GM12878 (cell line): ENCODE results near the gene COL26A1. TPM values are rescaled to one million over a fixed set of nuclear protein-coding genes. Genes with fewer than 3 reads are reported as not detected.

Experiments
- ATAC-seq: fragments of 200-7000 bp; cut with Tn5 transposase; 3 replicates; pipeline ENCODE4 v1.9.1; 2020; ENCODE audit warnings: mild to moderate bottlenecking, moderate library complexity
- BruUV-seq: library from RNA; stranded (reverse); fragments of 400-500 nt; replicated peaks from 2 replicates; lab custom pipeline; 2021; lab: Mats Ljungman, UMichigan
- CTCF ChIA-PET: fragments of 300-600 bp; sonication (Branson Sonifier 250); formaldehyde crosslinking; extraction: SDS; loops from one replicate; lab custom pipeline; 2021; ENCODE audit warnings: inconsistent platforms; lab: Yijun Ruan, JAX
- POLR2A ChIA-PET: fragments of 350-600 bp; formaldehyde crosslinking; extraction: SDS; loops from one replicate; lab custom pipeline; 2021; ENCODE audit warnings: inconsistent platforms; lab: Charles Lee
- RAD21 ChIA-PET: fragments of 300-600 bp; sonication (Branson Sonifier 250); formaldehyde crosslinking; loops from one replicate; lab custom pipeline; 2023; ENCODE audit warnings: antibody characterized with exemption; ENCODE audit not compliant: unreplicated experiment; lab: Charles Lee
- SMC1A ChIA-PET: fragments of 300-600 bp; sonication (Branson Sonifier 250); formaldehyde crosslinking; loops from one replicate; lab custom pipeline; 2023; ENCODE audit not compliant: unreplicated experiment, uncharacterized antibody; lab: Charles Lee
- DNase-seq: peaks from one replicate; pipeline ENCODE4 v3.0.0-alpha.2; 2011; ENCODE audit warnings: low read depth, low spot score
- FAIRE-seq: peaks from 3 replicates; lab custom pipeline; 2011; peaks lifted over from hg19 to GRCh38; lab: Jason Lieb, UNC
- H2AFZ ChIP-seq: 2 replicates; pipeline ENCODE4 v1.6.0; 2011; ENCODE audit warnings: low read depth, low read length, control low read depth; ENCODE audit not compliant: control insufficient read depth
- H3K27ac ChIP-seq: 2 replicates; pipeline ENCODE4 v1.5.1; 2011; ENCODE audit warnings: control low read depth; ENCODE audit not compliant: control insufficient read depth, insufficient read depth
- H3K27me3 ChIP-seq, 2 experiments: replicated peaks in 1 of 2; 2 replicates each; pipeline versions ENCODE4 v1.6.0 to v1.6.1; 2011; ENCODE audit warnings: low read length in 1 of 2; ENCODE audit not compliant: control insufficient read depth in 2 of 2, insufficient read depth in 2 of 2
- H3K36me3 ChIP-seq, 2 experiments: 2 replicates each; pipeline ENCODE4 v1.5.1; 2011; ENCODE audit warnings: low read length in 1 of 2; ENCODE audit not compliant: control insufficient read depth in 2 of 2, insufficient read depth in 2 of 2
- H3K4me1 ChIP-seq: 2 replicates; pipeline ENCODE4 v1.6.1; 2011; ENCODE audit warnings: mild to moderate bottlenecking, low read length, moderate library complexity, mixed read lengths; ENCODE audit not compliant: control insufficient read depth, insufficient read depth
- H3K4me2 ChIP-seq: 2 replicates; pipeline ENCODE4 v1.6.0; 2011; ENCODE audit warnings: control low read depth; ENCODE audit not compliant: control insufficient read depth, insufficient read depth
- H3K4me3 ChIP-seq: fragments of 200-600 bp; sonication (generic); 2 replicates; pipeline ENCODE4 v1.5.1; 2016
- H3K79me2 ChIP-seq: 2 replicates; pipeline ENCODE4 v1.6.0; 2011; ENCODE audit warnings: low read length; ENCODE audit not compliant: control insufficient read depth, insufficient read depth
- H3K9ac ChIP-seq: 2 replicates; pipeline ENCODE4 v1.8.0; 2011; ENCODE audit warnings: low read length, control low read depth, mixed read lengths; ENCODE audit not compliant: control insufficient read depth, insufficient read depth
- H3K9me3 ChIP-seq: replicated peaks from 3 replicates; pipeline ENCODE4 v1.5.1; 2011; ENCODE audit warnings: mild to moderate bottlenecking, low read length; ENCODE audit not compliant: control insufficient read depth, insufficient read depth
- H4K20me1 ChIP-seq: 2 replicates; pipeline ENCODE4 v1.6.0; 2011; ENCODE audit not compliant: control insufficient read depth, insufficient read depth
- CHD4 ChIP-seq: fragments of 200-600 bp; sonication (generic); IDR thresholded peaks from 2 replicates; pipeline ENCODE4 v1.6.1; 2016; ENCODE audit warnings: mild to moderate bottlenecking
- GABPA ChIP-seq: IDR thresholded peaks from 2 replicates; pipeline ENCODE4 v1.6.1; 2014; ENCODE audit warnings: antibody characterized with exemption, low read depth, mild to moderate bottlenecking, inconsistent platforms
- NR2F1 ChIP-seq: fragments of 450-650 bp; conservative IDR thresholded peaks from 2 replicates; pipeline ENCODE4 v1.6.1; 2017; ENCODE audit warnings: mild to moderate bottlenecking
- WGBS: methylation state at CpG from one replicate; pipeline ENCODE4 v1.1.6; 2016; ENCODE audit warnings: low lambda C conversion rate; ENCODE audit not compliant: insufficient replicate concordance, insufficient coverage; ENCODE audit errors: missing lambda C conversion rate; 5-methylcytosine and 5-hydroxymethylcytosine counted together
- in situ Hi-C: fragments of 300-500 bp; cut with MboI; formaldehyde crosslinking; loops from 9 replicates; pipeline ENCODE4 v1.14.3; 2018; ENCODE audit warnings: mixed read lengths
- intact Hi-C: fragments of 100-400 bp; cut with micrococcal nuclease; formaldehyde crosslinking; loops from one replicate; pipeline ENCODE4 v1.14.2; 2022; ENCODE audit not compliant: unreplicated experiment
- polyA plus RNA-seq, 11 experiments: library from polyadenylated mRNA; depleted of rRNA in 4 of 11; unstranded in 6 of 11; stranded (reverse) in 5 of 11; fragments of >200 nt; fragmentation: Nextera tagmentation in 4 of 11; fragmentation: Illumina TruSeq in 1 of 11; extraction: Ambion mirVana in 4 of 11; extraction: Trizol in 1 of 11; gene quantifications; 1 replicate in 1 of 11; 2 replicates in 10 of 11; pipeline versions ENCODE4 v1.2.1 to v1.2.3, GENCODE V29; 2011 to 2016; ENCODE audit warnings: inconsistent platforms in 2 of 11, missing spikeins in 2 of 11, low read depth in 1 of 11
- total RNA-seq, 4 experiments: library from RNA; depleted of rRNA in 3 of 4; stranded (reverse); fragments of >200 nt in 3 of 4; fragmentation: Illumina TruSeq in 1 of 4; extraction: Trizol in 1 of 4; gene quantifications; 2 replicates each; pipeline versions ENCODE4 v1.2.1 to v1.2.3, GENCODE V29; 2013 to 2021
- TF ChIP-seq, protein P1 (sequence below): fragments of 450-650 bp; conservative IDR thresholded peaks from 2 replicates; pipeline ENCODE4 v1.6.1; 2017; ENCODE audit warnings: mild to moderate bottlenecking, moderate library complexity

The COL26A1 gene
- total and polyA plus RNA-seq, 10 of the 15 experiments (the other 5 are each of a cell fraction or from before 2014, with no cell fraction given) = 0.08 TPM; not detected in 9

DNA sequence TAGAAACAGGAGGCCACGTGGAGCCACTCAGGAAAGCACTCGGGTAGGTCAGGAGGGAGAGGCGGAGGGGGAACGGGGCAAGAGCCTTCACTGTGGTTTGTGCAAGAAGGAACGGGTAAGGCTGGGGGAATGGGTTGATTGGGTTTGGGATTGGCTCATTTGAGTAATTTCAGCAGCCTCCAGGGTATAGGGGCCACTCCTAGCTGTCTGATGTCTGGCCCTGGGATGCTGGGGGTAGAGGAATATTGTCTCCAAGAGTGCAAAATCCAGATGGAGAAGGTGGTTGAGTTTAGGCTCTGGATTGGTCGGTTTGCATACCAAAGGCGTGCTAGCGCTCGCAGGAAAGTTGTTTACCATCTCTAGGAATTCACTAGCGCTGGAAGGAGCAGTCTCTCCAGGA lies 219.2 kb downstream of the COL26A1 start:
- Histone ChIP-seq H3K79me2 (no peaks in the 10 kb centered on the region), H3K4me2 (no peak overlapping the region), H3K27ac (no peak overlapping the region), H3K9me3 (no peaks in the 10 kb centered on the region; the same call in 2 of the 3 replicates), H3K36me3 (no peaks in the 10 kb centered on the region), H3K27me3 (no peaks in the 10 kb centered on the region), H3K4me3 (no peak overlapping the region), H4K20me1 (no peaks in the 10 kb centered on the region), H3K9ac (no peak overlapping the region), H3K4me1 (no peaks in the 10 kb centered on the region), H2AFZ (no peak overlapping the region)
- FAIRE-seq = no peak
- no peak for ATAC-seq
- TF ChIP-seq, protein P1, sequence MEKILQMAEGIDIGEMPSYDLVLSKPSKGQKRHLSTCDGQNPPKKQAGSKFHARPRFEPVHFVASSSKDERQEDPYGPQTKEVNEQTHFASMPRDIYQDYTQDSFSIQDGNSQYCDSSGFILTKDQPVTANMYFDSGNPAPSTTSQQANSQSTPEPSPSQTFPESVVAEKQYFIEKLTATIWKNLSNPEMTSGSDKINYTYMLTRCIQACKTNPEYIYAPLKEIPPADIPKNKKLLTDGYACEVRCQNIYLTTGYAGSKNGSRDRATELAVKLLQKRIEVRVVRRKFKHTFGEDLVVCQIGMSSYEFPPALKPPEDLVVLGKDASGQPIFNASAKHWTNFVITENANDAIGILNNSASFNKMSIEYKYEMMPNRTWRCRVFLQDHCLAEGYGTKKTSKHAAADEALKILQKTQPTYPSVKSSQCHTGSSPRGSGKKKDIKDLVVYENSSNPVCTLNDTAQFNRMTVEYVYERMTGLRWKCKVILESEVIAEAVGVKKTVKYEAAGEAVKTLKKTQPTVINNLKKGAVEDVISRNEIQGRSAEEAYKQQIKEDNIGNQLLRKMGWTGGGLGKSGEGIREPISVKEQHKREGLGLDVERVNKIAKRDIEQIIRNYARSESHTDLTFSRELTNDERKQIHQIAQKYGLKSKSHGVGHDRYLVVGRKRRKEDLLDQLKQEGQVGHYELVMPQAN = no peak
- ChIA-PET SMC1A (interaction anchor here (0.6 kb wide), 1 partner anchor 91 kb away, joined by 3 read pairs; no protein-coding TSS in a partner anchor), POLR2A (no interaction called here), CTCF (interaction anchor here (0.7 to 0.9 kb wide), 2 partner anchors 15 to 40 kb away, joined by 3 to 4 read pairs; no protein-coding TSS in a partner anchor), RAD21 (interaction anchor here (0.7 kb wide), 1 partner anchor 675 kb away, joined by 5 read pairs; no protein-coding TSS in a partner anchor)
- 58% methylated on average over 10 of the region's 10 CpGs for WGBS
- BruUV-seq = no TSS peak
- in situ Hi-C loops = no loop called here
- intact Hi-C loops = no loop called here
- DNase-seq = no peak

DNA sequence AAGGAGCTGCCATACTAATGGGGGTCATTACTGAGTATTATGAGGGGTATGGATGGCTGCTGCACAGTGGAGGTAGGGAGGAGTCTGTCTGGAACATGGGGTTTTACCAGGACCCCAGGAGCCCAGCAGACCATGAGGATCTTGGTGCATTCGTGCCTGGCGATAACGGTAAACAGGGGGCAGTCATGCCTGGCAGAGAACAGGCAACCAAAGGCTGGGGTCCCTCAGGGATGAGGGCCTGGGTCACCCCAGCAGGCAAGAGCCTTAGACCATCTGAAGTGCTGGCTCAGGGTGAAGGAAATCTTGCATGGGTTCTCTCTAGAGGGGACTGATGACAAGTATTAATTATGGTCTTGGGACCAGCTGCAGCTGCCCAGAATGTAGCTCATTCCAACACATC lies 220.3 kb downstream of the COL26A1 start:
- H3K4me3 ChIP-seq = no peak overlapping the region
- ChIA-PET CTCF (interaction anchor here (0.5 kb wide), 1 partner anchor 180 kb away, joined by 3 read pairs; no protein-coding TSS in a partner anchor), POLR2A (no interaction called here), RAD21 (no interaction called here), SMC1A (no interaction called here)
- H3K4me1 ChIP-seq = no peaks in the 10 kb centered on the region
- H3K9ac ChIP-seq = no peak overlapping the region
- ATAC-seq (no peak), DNase-seq (no peak), FAIRE-seq (no peak)
- 0% methylated on average over 3 of the region's 3 CpGs for WGBS
- H3K9me3 ChIP-seq = no peaks in the 10 kb centered on the region; the same call in 2 of the 3 replicates
- in situ Hi-C loops (no loop called here), intact Hi-C loops (no loop called here)
- H3K79me2 ChIP-seq = no peaks in the 10 kb centered on the region
- no peak overlapping the region for H3K4me2 ChIP-seq
- H3K36me3 ChIP-seq = no peaks in the 10 kb centered on the region
- H3K27me3 ChIP-seq = no peaks in the 10 kb centered on the region
- no peak for TF ChIP-seq NR2F1
- TF ChIP-seq GABPA = no peak
- no peak for TF ChIP-seq CHD4
- H4K20me1 ChIP-seq = no peaks in the 10 kb centered on the region
- BruUV-seq = no TSS peak
- no peak overlapping the region for H2AFZ ChIP-seq
- H3K27ac ChIP-seq = no peak overlapping the region
